Measurements from ENCODE around the gene RXRG. TPM values are rescaled to one million over a fixed set of nuclear protein-coding genes. Genes with fewer than 3 reads are reported as not detected.

RXRG gene
- total and polyA plus RNA-seq, 2 of the 8 experiments (the other 6 are each of a cell fraction or from before 2014, with no cell fraction given), result not detected

DNA sequence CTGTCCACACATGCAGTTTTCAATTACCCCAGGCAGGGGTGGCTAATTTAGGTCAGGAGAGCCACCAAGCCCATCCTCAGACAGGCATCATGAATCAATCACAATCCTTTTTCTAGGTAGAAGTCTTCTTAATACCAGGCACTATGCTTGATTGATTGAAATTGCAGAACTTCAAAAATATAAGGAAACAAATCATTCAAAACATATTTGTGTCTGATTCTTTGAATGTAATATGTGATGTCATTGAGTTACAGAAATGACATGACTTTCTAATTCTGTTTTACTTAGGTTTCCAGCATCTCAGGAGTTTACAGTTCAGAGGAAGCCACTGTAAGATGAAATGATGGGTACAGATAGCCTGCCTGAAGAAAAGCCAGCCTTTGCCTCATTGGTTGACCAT, 26.7 kb downstream of the RXRG start:
- no peak overlapping the region for H3K56ac ChIP-seq (replicated peaks; ENCODE audit: insufficient read length, low read depth, low read length)
- H3K23me2 ChIP-seq (ENCODE audit: low read depth, low read length), result no peaks in the 10 kb centered on the region
- TF ChIP-seq CHD1 (IDR thresholded peaks at IDR 0.05; ENCODE audit: low read depth, low read length), result no peak
- no peak for TF ChIP-seq EGR1 (IDR thresholded peaks at IDR 0.05; ENCODE audit: borderline replicate concordance, low read depth, low read length)
- TF ChIP-seq JUND (IDR thresholded peaks at IDR 0.05; ENCODE audit: low read length), result no peak
- no peak for TF ChIP-seq PHF8 (conservative IDR thresholded peaks at IDR 0.05; ENCODE audit: low read depth, low read length)
- TF ChIP-seq CHD2 (IDR thresholded peaks at IDR 0.05; ENCODE audit: low read length), result no peak
- TF ChIP-seq TAF7 (optimal IDR thresholded peaks at IDR 0.05; ENCODE audit: borderline replicate concordance, low read depth, low read length), result no peak
- TF ChIP-seq POU5F1 (IDR thresholded peaks at IDR 0.05; ENCODE audit: low read depth, low read length), result no peak
- no peak for TF ChIP-seq TBP (IDR thresholded peaks at IDR 0.05; ENCODE audit: low read depth, low read length)
- no peak for TF ChIP-seq SIN3A (conservative IDR thresholded peaks at IDR 0.05 in 1 of 2, IDR thresholded peaks at IDR 0.05 in 1 of 2; ENCODE audit: low read depth in 1 of 2, low read length in 2 of 2)
- no peaks in the 10 kb centered on the region; a peak in 1 of 7 replicates for H3K27me3 ChIP-seq (replicated peaks in 1 of 4; ENCODE audit: control insufficient read depth in 3 of 4, extremely low read depth in 1 of 4, insufficient read depth in 3 of 4, low read length in 3 of 4)
- no peak overlapping the region for H2BK15ac ChIP-seq (ENCODE audit: low read length)
- H3K79me2 ChIP-seq (ENCODE audit: control insufficient read depth in 1 of 2, insufficient read depth in 2 of 2, low read length in 2 of 2), result no peaks in the 10 kb centered on the region
- no peak overlapping the region for H4K91ac ChIP-seq (replicated peaks; ENCODE audit: insufficient read length, low read length)
- no peak overlapping the region for H2BK20ac ChIP-seq (ENCODE audit: low read length)
- H3K18ac ChIP-seq (ENCODE audit: extremely low read depth, low read length), result no peak overlapping the region
- H3K4me1 ChIP-seq (replicated peaks in 1 of 4; ENCODE audit: control insufficient read depth in 3 of 4, insufficient read depth in 4 of 4, low read length in 3 of 4), result no peaks in the 10 kb centered on the region
- H3K4me2 ChIP-seq (ENCODE audit: insufficient read depth in 1 of 2, low read depth in 2 of 2, low read length in 2 of 2), result no peak overlapping the region
- H3K9me3 ChIP-seq (ENCODE audit: insufficient read depth in 2 of 2, low read depth in 1 of 2, low read length in 1 of 2), result no peaks in the 10 kb centered on the region
- ChIA-PET CTCF (ENCODE audit: partially characterized antibody) (interaction anchor here (0.7 kb wide), 1 partner anchor 78 kb away, joined by 3 read pairs; no protein-coding TSS in a partner anchor), POLR2A (ENCODE audit: partially characterized antibody) (no interaction called here)
- H3K4ac ChIP-seq (replicated peaks; ENCODE audit: insufficient read length, low read depth, low read length), result no peak overlapping the region
- no peak overlapping the region for H3K23ac ChIP-seq (ENCODE audit: insufficient read length)
- no peak overlapping the region for H3K9ac ChIP-seq (replicated peaks in 1 of 4; ENCODE audit: extremely low read depth in 1 of 4, low read depth in 3 of 4, low read length in 3 of 4)
- no peak for FAIRE-seq
- no peak overlapping the region for H4K5ac ChIP-seq (ENCODE audit: insufficient read length, low read depth, low read length)
- no peaks in the 10 kb centered on the region for H3K36me3 ChIP-seq (ENCODE audit: control insufficient read depth in 2 of 4, insufficient read depth in 4 of 4, low read length in 3 of 4)
- H2AK5ac ChIP-seq (ENCODE audit: low read depth, low read length), result no peak overlapping the region
- no peak overlapping the region for H3K14ac ChIP-seq (ENCODE audit: insufficient read length)
- no peak overlapping the region for H2BK5ac ChIP-seq (ENCODE audit: low read depth, low read length)
- H3K27ac ChIP-seq (ENCODE audit: low read depth, low read length), result no peak overlapping the region
- H3K79me1 ChIP-seq (ENCODE audit: low read depth, low read length), result no peaks in the 10 kb centered on the region
- H3K4me3 ChIP-seq (ENCODE audit: extremely low read depth in 1 of 4, insufficient read depth in 2 of 4, low read depth in 3 of 4, low read length in 4 of 4), result no peak overlapping the region
- no peak overlapping the region for H2BK12ac ChIP-seq (ENCODE audit: low read depth, low read length)
- no peak overlapping the region for H2AFZ ChIP-seq (ENCODE audit: low read length)
- H4K8ac ChIP-seq (ENCODE audit: extremely low read depth, insufficient read depth, low read length), result no peak overlapping the region
- no peak overlapping the region for H2BK120ac ChIP-seq (replicated peaks; ENCODE audit: low read depth, low read length)
- no peak for DNase-seq (ENCODE audit: low read depth in 1 of 2, low spot score in 2 of 2)
- no peaks in the 10 kb centered on the region for H4K20me1 ChIP-seq (replicated peaks in 1 of 2; ENCODE audit: control insufficient read depth in 1 of 2, insufficient read depth in 2 of 2, low read length in 2 of 2)
